SK-N-SH (cell line): Measurements from ENCODE around the gene PRIM2. TPM values are rescaled to one million over a fixed set of nuclear protein-coding genes. Genes with fewer than 3 reads are reported as not detected.
"Not testable (repeated sequence)": the region's sequence is repeated elsewhere in the genome, so short reads cannot be mapped to it uniquely, and the experiment has no call there.

Source experiments
- CTCF ChIA-PET: fragments of 300-600, 350-600 bp; formaldehyde crosslinking; extraction: SDS; loops from one replicate; lab custom pipeline; 2021; lab: Yijun Ruan, JAX
- POLR2A ChIA-PET: fragments of 350-600 bp; sonication (Branson Sonifier 250); formaldehyde crosslinking; extraction: SDS; loops from one replicate; lab custom pipeline; 2020; ENCODE audit warnings: antibody characterized with exemption, inconsistent platforms; lab: Yijun Ruan, JAX
- DNase-seq: peaks from one replicate; pipeline ENCODE4 v3.0.0; 2012
- H2AFZ ChIP-seq: fragments of 200-600 bp; sonication (generic); 2 replicates; pipeline ENCODE4 v1.8.1; 2016; ENCODE audit warnings: antibody characterized with exemption, mild to moderate bottlenecking, low read depth
- H3F3A ChIP-seq: fragments of 200-600 bp; sonication (generic); replicated peaks from 2 replicates; pipeline ENCODE3; 2016; ENCODE audit warnings: antibody characterized with exemption, mild to moderate bottlenecking; ENCODE audit not compliant: insufficient read depth
- H3K27ac ChIP-seq, 2 experiments: fragments of 200-500 bp in 1 of 2; fragments of 200-600 bp in 1 of 2; sonication (Bioruptor generic) in 1 of 2; sonication (generic), shearing (Covaris generic) in 1 of 2; 2 replicates each; pipeline versions ENCODE4 v1.5.1 to v1.6.1; 2014 to 2016; ENCODE audit warnings: low read depth in 2 of 2, inconsistent platforms in 1 of 2, low read length in 1 of 2, mild to moderate bottlenecking in 1 of 2, mixed read lengths in 1 of 2
- H3K27me3 ChIP-seq: fragments of 200-600 bp; sonication (generic), shearing (Covaris generic); 2 replicates; pipeline ENCODE4 v1.6.1; 2016; ENCODE audit warnings: mixed run types; ENCODE audit not compliant: insufficient read depth
- H3K36me3 ChIP-seq, 2 experiments: fragments of 200-500 bp in 1 of 2; fragments of 200-600 bp in 1 of 2; sonication (Bioruptor generic) in 1 of 2; sonication (generic) in 1 of 2; replicated peaks in 1 of 2; 2 replicates each; pipeline versions ENCODE3 to v1.5.1; 2014 to 2016; ENCODE audit warnings: low read length in 1 of 2, mild to moderate bottlenecking in 1 of 2; ENCODE audit not compliant: insufficient read depth in 2 of 2, control insufficient read depth in 1 of 2
- H3K4me1 ChIP-seq, 2 experiments: fragments of 200-500 bp in 1 of 2; fragments of 200-600 bp in 1 of 2; sonication (Bioruptor generic) in 1 of 2; sonication (generic), shearing (Covaris generic) in 1 of 2; 2 replicates each; pipeline versions ENCODE4 v1.5.1 to v1.6.1; 2014 to 2016; ENCODE audit warnings: low read depth in 1 of 2, low read length in 1 of 2, mixed run types in 1 of 2; ENCODE audit not compliant: insufficient read depth in 2 of 2, control insufficient read depth in 1 of 2
- H3K4me2 ChIP-seq: fragments of 200-600 bp; sonication (generic), shearing (Covaris generic); 2 replicates; pipeline ENCODE4 v1.6.1; 2017; ENCODE audit warnings: mixed run types
- H3K4me3 ChIP-seq, 2 experiments: fragments of 200-500 bp in 1 of 2; fragments of 200-600 bp in 1 of 2; sonication (Bioruptor generic) in 1 of 2; sonication (generic), shearing (Covaris generic) in 1 of 2; 2 replicates each; pipeline versions ENCODE4 v1.5.1 to v1.8.1; 2014 to 2016; ENCODE audit warnings: low read depth in 2 of 2, inconsistent platforms in 1 of 2, low read length in 1 of 2, mild to moderate bottlenecking in 1 of 2, mixed read lengths in 1 of 2, moderate library complexity in 1 of 2
- H3K79me2 ChIP-seq: fragments of 200-600 bp; sonication (generic); 2 replicates; pipeline ENCODE4 v1.8.1; 2017; ENCODE audit warnings: mild to moderate bottlenecking; ENCODE audit not compliant: insufficient read depth
- H3K9ac ChIP-seq: fragments of 200-600 bp; sonication (generic); 2 replicates; pipeline ENCODE4 v1.6.1; 2017; ENCODE audit warnings: mixed run types
- H3K9me2 ChIP-seq: fragments of 200-600 bp; sonication (generic); 2 replicates; pipeline ENCODE4 v1.6.1; 2017; ENCODE audit warnings: mixed run types
- H3K9me3 ChIP-seq: fragments of 200-600 bp; sonication (generic); 2 replicates; pipeline ENCODE4 v1.6.1; 2017; ENCODE audit warnings: mixed run types, mild to moderate bottlenecking, moderate library complexity
- H4K20me1 ChIP-seq: fragments of 200-600 bp; sonication (generic); 2 replicates; pipeline ENCODE4 v1.6.1; 2017; ENCODE audit warnings: mild to moderate bottlenecking, mixed run types; ENCODE audit not compliant: insufficient read depth
- WGBS: methylation state at CpG from one replicate; pipeline ENCODE4 v1.1.6; 2017; ENCODE audit warnings: low lambda C conversion rate; 5-methylcytosine and 5-hydroxymethylcytosine counted together
- polyA plus RNA-seq, 3 experiments: library from polyadenylated mRNA; depleted of rRNA; stranded (reverse); fragments of >200 nt; gene quantifications; 2 replicates each; pipeline ENCODE4 v1.2.3, GENCODE V29; 2012

Gene PRIM2
- polyA plus RNA-seq, 1 of the 3 experiments (the other 2 are of a cell fraction), result 14.1 TPM

DNA sequence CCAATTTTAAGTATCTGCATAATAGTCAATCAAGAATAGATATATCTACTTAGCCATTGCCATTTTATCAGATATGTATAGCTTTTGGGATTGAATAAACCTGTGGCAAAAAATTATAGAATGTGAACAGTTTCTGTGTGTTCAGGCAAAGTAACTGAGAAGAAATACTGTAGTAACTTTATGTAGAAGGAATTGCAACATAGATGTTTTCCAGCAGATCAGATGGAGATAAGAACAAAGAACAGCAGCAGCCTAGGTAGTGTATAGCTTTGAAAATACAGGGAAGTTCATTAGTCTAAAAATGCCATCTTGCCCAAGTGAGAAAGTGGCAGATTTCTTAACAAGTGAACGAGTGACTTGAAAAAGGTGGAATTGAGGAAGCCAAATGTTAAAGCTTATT, 197.7 kb downstream of the PRIM2 start:
- H3K4me2 ChIP-seq, DNase-seq, H3K27ac ChIP-seq, CTCF ChIA-PET, H3K9ac ChIP-seq, H3K4me1 ChIP-seq, H3K9me2 ChIP-seq, H3F3A ChIP-seq, H3K4me3 ChIP-seq, POLR2A ChIA-PET, H3K36me3 ChIP-seq, H2AFZ ChIP-seq, H3K27me3 ChIP-seq, H3K9me3 ChIP-seq, H4K20me1 ChIP-seq, H3K79me2 ChIP-seq: not testable (repeated sequence)
- WGBS, result 100% methylated on average over 1 of the region's 1 CpG

DNA sequence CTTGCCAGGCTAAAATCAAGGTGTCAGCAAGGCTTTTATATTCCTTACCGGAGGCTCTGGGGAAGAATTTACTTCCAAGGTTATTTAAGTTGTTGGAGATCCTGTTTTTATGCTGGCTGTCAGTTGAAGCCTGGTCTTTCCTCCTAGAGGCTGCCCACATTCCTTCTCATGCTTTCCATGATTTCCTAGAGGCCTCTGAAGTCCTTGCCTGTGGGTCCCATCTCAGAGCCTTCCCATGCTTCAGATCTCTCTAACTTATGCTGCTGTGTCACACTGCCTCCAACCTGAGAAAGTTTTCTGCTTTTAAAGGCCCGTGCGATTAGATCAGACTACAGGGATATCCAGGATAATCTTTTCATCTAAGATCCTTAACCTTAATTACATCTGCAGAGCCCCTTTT, 198.4 kb downstream of the PRIM2 start:
- H3K9me3 ChIP-seq, H4K20me1 ChIP-seq, H3K36me3 ChIP-seq, H2AFZ ChIP-seq, H3K27ac ChIP-seq, POLR2A ChIA-PET, H3K4me3 ChIP-seq, H3K27me3 ChIP-seq, CTCF ChIA-PET, H3K4me1 ChIP-seq, H3K4me2 ChIP-seq, H3K9ac ChIP-seq, H3F3A ChIP-seq, H3K9me2 ChIP-seq, H3K79me2 ChIP-seq, DNase-seq: not testable (repeated sequence)
- 100% methylated on average over 1 of the region's 3 CpGs for WGBS

GRCh38 chr6:57516776-57517175, 199.3 kb downstream of the PRIM2 start:
- H3K9me2 ChIP-seq, H3F3A ChIP-seq, H3K4me1 ChIP-seq, H3K4me3 ChIP-seq, H3K9me3 ChIP-seq, H4K20me1 ChIP-seq, CTCF ChIA-PET, H3K36me3 ChIP-seq, H3K9ac ChIP-seq, H3K79me2 ChIP-seq, H3K27ac ChIP-seq, H3K27me3 ChIP-seq, POLR2A ChIA-PET, DNase-seq, H3K4me2 ChIP-seq, H2AFZ ChIP-seq: not testable (repeated sequence)
- 98% methylated on average over 3 of the region's 3 CpGs for WGBS

DNA sequence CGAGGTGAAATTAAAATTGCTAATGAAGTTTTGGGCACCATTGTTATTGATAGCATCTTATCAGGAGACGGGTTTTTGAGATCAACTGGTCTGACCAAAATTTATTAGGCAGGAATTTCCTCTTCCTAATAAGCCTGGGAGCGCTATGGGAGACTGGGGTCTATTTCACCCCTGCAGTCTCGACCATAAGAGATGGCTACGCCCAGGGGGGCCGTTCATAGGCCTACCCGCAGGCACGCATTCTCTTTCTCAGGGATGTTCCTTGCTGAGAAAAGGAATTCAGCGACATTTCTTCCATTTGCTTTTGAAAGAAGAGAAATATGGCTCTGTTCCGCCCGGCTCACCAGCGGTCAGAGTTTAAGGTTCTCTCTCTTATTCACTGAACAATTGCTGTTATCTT, 201.8 kb downstream of the PRIM2 start:
- H4K20me1 ChIP-seq, POLR2A ChIA-PET, H3K4me2 ChIP-seq, H3K27me3 ChIP-seq, H3F3A ChIP-seq, H2AFZ ChIP-seq, H3K4me1 ChIP-seq, DNase-seq, CTCF ChIA-PET, H3K9ac ChIP-seq, H3K79me2 ChIP-seq, H3K9me3 ChIP-seq, H3K9me2 ChIP-seq, H3K4me3 ChIP-seq, H3K36me3 ChIP-seq, H3K27ac ChIP-seq: not testable (repeated sequence)
- 96% methylated on average over 11 of the region's 12 CpGs for WGBS

DNA sequence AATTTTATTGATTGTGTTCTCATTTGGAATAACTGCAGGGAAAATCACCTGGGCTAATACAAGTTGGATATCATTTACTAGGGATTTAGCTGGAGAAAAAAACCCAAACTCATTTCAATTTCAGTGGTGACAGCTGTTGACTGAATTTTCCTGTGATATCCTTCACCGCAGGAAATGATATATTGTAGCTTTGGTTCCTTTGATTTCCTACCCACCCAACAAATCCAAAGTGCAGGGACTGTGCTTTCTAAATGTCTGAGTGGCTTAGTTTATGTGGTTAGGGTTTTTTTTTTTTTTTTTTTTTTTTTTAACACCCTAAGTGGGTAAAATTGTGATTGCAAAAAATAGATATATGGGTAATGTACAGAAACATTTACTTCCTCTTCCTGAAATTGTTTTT, 203.7 kb downstream of the PRIM2 start:
- POLR2A ChIA-PET, H3K4me1 ChIP-seq, H3K27me3 ChIP-seq, CTCF ChIA-PET, H3K4me3 ChIP-seq, DNase-seq, H3K4me2 ChIP-seq, H3F3A ChIP-seq, H3K9me2 ChIP-seq, H3K79me2 ChIP-seq, H3K36me3 ChIP-seq, H4K20me1 ChIP-seq, H3K9ac ChIP-seq, H2AFZ ChIP-seq, H3K9me3 ChIP-seq, H3K27ac ChIP-seq: not testable (repeated sequence)
- WGBS, result 92% methylated on average over 1 of the region's 1 CpG

DNA sequence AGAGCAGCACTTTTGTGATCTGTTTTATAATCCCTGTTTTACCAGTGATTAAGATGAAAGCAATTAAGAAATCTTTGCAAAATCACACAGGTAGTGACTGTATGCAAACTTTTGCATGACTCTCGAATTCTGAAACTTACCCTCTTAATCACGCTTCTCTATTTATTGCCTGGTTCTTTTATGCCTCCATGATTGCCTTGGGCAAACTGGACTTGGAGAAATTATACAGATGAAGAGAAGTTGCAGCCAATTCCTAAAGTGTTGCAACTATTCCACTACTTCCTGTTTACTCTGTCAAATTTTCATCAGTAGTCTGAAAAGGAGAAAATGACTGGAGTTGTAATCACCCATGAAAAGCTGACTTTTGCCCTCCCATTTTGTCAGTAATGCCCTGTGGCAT, 205.8 kb downstream of the PRIM2 start:
- H3K36me3 ChIP-seq, POLR2A ChIA-PET, CTCF ChIA-PET, H2AFZ ChIP-seq, DNase-seq, H3F3A ChIP-seq, H3K27ac ChIP-seq, H3K27me3 ChIP-seq, H4K20me1 ChIP-seq, H3K9ac ChIP-seq, H3K4me1 ChIP-seq, H3K9me2 ChIP-seq, H3K9me3 ChIP-seq, H3K4me2 ChIP-seq, H3K4me3 ChIP-seq, H3K79me2 ChIP-seq: not testable (repeated sequence)
- WGBS, result 96% methylated on average over 2 of the region's 2 CpGs

DNA sequence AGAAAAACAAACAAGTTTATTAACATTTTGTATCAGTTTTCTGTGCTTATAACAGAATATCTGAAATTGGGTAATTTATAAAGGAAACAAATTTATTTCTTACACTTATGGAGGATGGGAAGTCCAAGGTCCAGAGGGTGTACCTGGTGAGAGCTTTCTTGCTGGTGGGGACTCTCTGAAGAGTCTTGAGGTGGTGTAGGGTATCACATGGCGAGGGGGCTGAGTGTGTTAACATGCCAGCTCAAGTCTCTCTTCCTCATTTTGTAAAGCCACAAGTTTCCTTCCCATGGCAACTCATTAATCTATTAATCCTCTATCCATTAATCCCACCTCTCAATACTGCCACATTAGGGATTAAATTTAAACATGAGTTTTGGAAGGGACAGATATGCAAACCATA, 212.3 kb downstream of the PRIM2 start:
- POLR2A ChIA-PET, H3K36me3 ChIP-seq, H4K20me1 ChIP-seq, H3K27me3 ChIP-seq, H3K4me3 ChIP-seq, H3K4me1 ChIP-seq, H3K9me2 ChIP-seq, H2AFZ ChIP-seq, H3K9me3 ChIP-seq, H3F3A ChIP-seq, H3K9ac ChIP-seq, DNase-seq, H3K79me2 ChIP-seq, CTCF ChIA-PET, H3K4me2 ChIP-seq, H3K27ac ChIP-seq: not testable (repeated sequence)
- WGBS, result 80% methylated on average over 1 of the region's 1 CpG
